Endothelial cell of umbilical vein (primary cell): ENCODE measurements around the gene POLR2C. TPM values are rescaled to one million over a fixed set of nuclear protein-coding genes. Genes with fewer than 3 reads are reported as not detected.

Experiments
- BruUV-seq: library from RNA; stranded (reverse); fragments of 400-500 nt; replicated peaks from 2 replicates; lab custom pipeline; 2021; lab: Mats Ljungman, UMichigan
- CTCF ChIA-PET: fragments of 300-600, 350-600 bp; sonication (Branson Sonifier 250); formaldehyde crosslinking; loops from one replicate; lab custom pipeline; 2021; ENCODE audit warnings: antibody characterized with exemption, inconsistent platforms; lab: Charles Lee
- POLR2A ChIA-PET: fragments of 300-600, 350-600 bp; sonication (Branson Sonifier 250); formaldehyde crosslinking; loops from one replicate; lab custom pipeline; 2021; ENCODE audit warnings: antibody characterized with exemption, inconsistent platforms; lab: Charles Lee
- DNase-seq: peaks from one replicate; pipeline ENCODE4 v3.0.0-alpha.2; 2011; ENCODE audit warnings: low read depth, low spot score
- FAIRE-seq: peaks from 2 replicates; lab custom pipeline; 2011; peaks lifted over from hg19 to GRCh38; lab: Jason Lieb, UNC
- H2AFZ ChIP-seq: 2 replicates; pipeline ENCODE4 v1.6.0; 2012; ENCODE audit warnings: low read depth, low read length, control low read depth, inconsistent platforms
- H3K27ac ChIP-seq: 2 replicates; pipeline ENCODE4 v1.5.1; 2011; ENCODE audit warnings: low read depth, mild to moderate bottlenecking, control low read depth, low read length, moderate library complexity; ENCODE audit not compliant: insufficient read depth
- H3K27me3 ChIP-seq, 2 experiments: 2 replicates each; pipeline versions ENCODE4 v1.6.0 to v1.6.1; 2011; ENCODE audit warnings: low read length in 2 of 2, mixed read lengths in 1 of 2; ENCODE audit not compliant: control insufficient read depth in 2 of 2, insufficient read depth in 2 of 2
- H3K36me3 ChIP-seq, 2 experiments: 2 replicates in 1 of 2; 3 replicates in 1 of 2; pipeline ENCODE4 v1.5.1; 2011; ENCODE audit warnings: low read length in 2 of 2, mild to moderate bottlenecking in 1 of 2, moderate library complexity in 1 of 2; ENCODE audit not compliant: control insufficient read depth in 2 of 2, insufficient read depth in 2 of 2; ENCODE audit errors: extremely low read depth in 1 of 2
- H3K4me1 ChIP-seq: 3 replicates; pipeline ENCODE4 v1.5.1; 2011; ENCODE audit warnings: mild to moderate bottlenecking, low read length; ENCODE audit not compliant: control insufficient read depth, insufficient read depth; ENCODE audit errors: extremely low read depth
- H3K4me2 ChIP-seq: 2 replicates; pipeline ENCODE4 v1.6.1; 2011; ENCODE audit warnings: low read length, control low read depth, mixed read lengths; ENCODE audit not compliant: insufficient read depth
- H3K4me3 ChIP-seq, 3 experiments: fragments of 200-600 bp in 1 of 3; sonication (generic), shearing (Covaris generic) in 1 of 3; replicated peaks in 1 of 3; 2 replicates each; pipeline ENCODE4 v1.5.1; 2011 to 2016; ENCODE audit warnings: control low read depth in 3 of 3, low read length in 3 of 3, mild to moderate bottlenecking in 2 of 3, inconsistent platforms in 1 of 3, low read depth in 1 of 3, moderate library complexity in 1 of 3; ENCODE audit not compliant: insufficient read depth in 1 of 3
- H3K79me2 ChIP-seq: 2 replicates; pipeline ENCODE4 v1.6.0; 2012; ENCODE audit warnings: low read length, inconsistent platforms; ENCODE audit not compliant: control insufficient read depth, insufficient read depth
- H3K9ac ChIP-seq: replicated peaks from 2 replicates; pipeline ENCODE3; 2011; ENCODE audit warnings: low read length, control low read depth; ENCODE audit not compliant: insufficient read depth; ENCODE audit errors: extremely low read depth
- H3K9me1 ChIP-seq: replicated peaks from 3 replicates; pipeline ENCODE4 v1.6.0; 2011; ENCODE audit warnings: mild to moderate bottlenecking, low read length; ENCODE audit not compliant: control insufficient read depth, insufficient read depth; ENCODE audit errors: extremely low read depth
- H3K9me3 ChIP-seq: replicated peaks from 2 replicates; pipeline ENCODE4 v1.5.1; 2012; ENCODE audit warnings: low read length, inconsistent platforms; ENCODE audit not compliant: control insufficient read depth, insufficient read depth
- H4K20me1 ChIP-seq: replicated peaks from 2 replicates; pipeline ENCODE3; 2011; ENCODE audit warnings: mild to moderate bottlenecking, low read length; ENCODE audit not compliant: control insufficient read depth, insufficient read depth; ENCODE audit errors: extremely low read depth
- EZH2 ChIP-seq: IDR thresholded peaks from 2 replicates; pipeline ENCODE4 v1.6.1; 2012; ENCODE audit warnings: borderline replicate concordance, low read depth, mild to moderate bottlenecking, moderate library complexity, low read length, inconsistent platforms; ENCODE audit not compliant: severe bottlenecking
- FOS ChIP-seq: IDR thresholded peaks from 2 replicates; pipeline ENCODE4 v1.6.1; 2011; ENCODE audit warnings: mild to moderate bottlenecking, low read length, moderate library complexity, borderline replicate concordance; ENCODE audit not compliant: insufficient read depth
- GATA2 ChIP-seq: IDR thresholded peaks from 2 replicates; pipeline ENCODE4 v1.7.0; 2011; ENCODE audit warnings: low read depth, mild to moderate bottlenecking, moderate library complexity, mixed read lengths, low read length; ENCODE audit not compliant: insufficient read length, insufficient read depth
- JUN ChIP-seq: IDR thresholded peaks from 2 replicates; pipeline ENCODE4 v1.6.1; 2011; ENCODE audit warnings: borderline replicate concordance, low read depth; ENCODE audit not compliant: insufficient read length, insufficient read depth
- MYC ChIP-seq: IDR thresholded peaks from one replicate; pipeline ENCODE4 v1.6.1; 2011; ENCODE audit warnings: mild to moderate bottlenecking, low read depth, low read length
- POLR2A ChIP-seq: IDR thresholded peaks from 2 replicates; pipeline ENCODE4 v1.6.1; 2012; ENCODE audit warnings: low read depth, mild to moderate bottlenecking, control low read depth, low read length
- POLR2AphosphoS5 ChIP-seq: IDR thresholded peaks from 2 replicates; pipeline ENCODE4 v1.6.1; 2012; ENCODE audit warnings: low read depth, mild to moderate bottlenecking, control low read depth, low read length, moderate library complexity; ENCODE audit not compliant: insufficient read depth
- dilution Hi-C: fragments of 300-500 bp; cut with MboI; formaldehyde crosslinking; loops from one replicate; pipeline ENCODE4 v1.15.0; 2019; ENCODE audit warnings: low sequenced_read_pairs; ENCODE audit not compliant: extremely low pct_ligation_motif_present
- intact Hi-C: fragments of 100-400 bp; cut with micrococcal nuclease; formaldehyde crosslinking; loops from one replicate; pipeline ENCODE4 v1.10.0; 2022
- polyA plus RNA-seq, 4 experiments: library from polyadenylated mRNA; depleted of rRNA in 3 of 4; stranded (reverse) in 3 of 4; unstranded in 1 of 4; fragments of >200 nt; gene quantifications; 2 replicates each; pipeline versions ENCODE4 v1.2.1 to v1.2.3, GENCODE V29; 2011 to 2012; ENCODE audit warnings: missing spikeins in 1 of 4
- total RNA-seq: library from RNA; stranded (reverse); gene quantifications from 2 replicates; pipeline ENCODE4 v1.2.3, GENCODE V29; 2021
- TF ChIP-seq, protein P1 (sequence below), 2 donors: IDR thresholded peaks; 1 replicate in 1 of 2; 2 replicates in 1 of 2; pipeline ENCODE4 v1.5.1; 2011; ENCODE audit warnings: low read length in 2 of 2, mild to moderate bottlenecking in 2 of 2, moderate library complexity in 2 of 2, control low read depth in 1 of 2, inconsistent platforms in 1 of 2, low read depth in 1 of 2; ENCODE audit not compliant: insufficient read depth in 1 of 2; ENCODE audit errors: extremely low read depth in 1 of 2
- TF ChIP-seq, protein P2 (sequence below): IDR thresholded peaks from 2 replicates; pipeline ENCODE4 v1.6.1; 2011; ENCODE audit not compliant: insufficient read depth, insufficient read length

Gene POLR2C
- total and polyA plus RNA-seq, 2 donors (not counting 3 experiments of a cell fraction or from before 2014, with no cell fraction given): 65.2 to 129 TPM

DNA sequence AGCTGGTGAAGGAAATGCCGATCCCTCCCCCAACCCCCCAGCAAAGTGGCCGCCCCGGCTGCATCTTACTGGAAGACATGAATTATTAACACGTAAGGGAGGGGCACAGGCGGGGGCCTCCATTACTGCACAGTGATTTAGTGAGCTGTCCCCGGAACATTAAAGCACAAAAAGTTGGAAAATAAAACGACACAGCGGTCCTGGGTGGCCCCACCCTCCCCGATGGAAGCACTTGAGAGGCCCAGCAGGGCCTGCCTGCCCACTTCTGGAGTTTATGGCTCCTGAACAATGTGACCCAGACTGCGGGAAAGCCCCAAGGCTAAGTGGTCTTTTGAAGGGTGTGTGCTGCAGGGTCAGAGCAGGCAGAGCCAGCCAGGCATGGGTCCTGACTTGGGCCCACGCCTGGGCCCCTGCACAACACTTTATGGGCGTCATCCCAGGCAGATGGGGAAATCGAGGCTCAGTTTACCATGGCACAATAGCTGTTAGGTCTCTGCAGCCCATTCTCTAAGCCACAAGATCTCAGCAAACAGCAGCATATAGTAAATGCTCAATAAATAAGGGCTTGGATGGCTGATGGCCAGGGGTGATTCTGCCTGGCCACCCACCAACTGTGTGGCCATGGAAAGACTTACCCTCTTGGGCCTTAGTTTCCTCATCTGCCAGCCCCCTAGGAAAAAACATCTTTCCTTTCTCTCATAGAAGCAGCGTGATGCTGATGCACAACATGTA lies 51.1 kb downstream of the POLR2C start:
- FAIRE-seq: no peak
- dilution Hi-C loops: no loop called here

More for the DNA sequence above, 51.1 kb downstream of the POLR2C start:
- no peaks in the 10 kb centered on the region for H3K79me2 ChIP-seq
- H4K20me1 ChIP-seq: no peaks in the 10 kb centered on the region
- DNase-seq: no peak
- peaks cover 7% of the 10 kb centered on the region for H3K4me1 ChIP-seq
- TF ChIP-seq POLR2AphosphoS5 (no peak), POLR2A (no peak), JUN (no peak), GATA2 (no peak), FOS (no peak), MYC (no peak), EZH2 (no peak)
- TF ChIP-seq, protein P1, sequence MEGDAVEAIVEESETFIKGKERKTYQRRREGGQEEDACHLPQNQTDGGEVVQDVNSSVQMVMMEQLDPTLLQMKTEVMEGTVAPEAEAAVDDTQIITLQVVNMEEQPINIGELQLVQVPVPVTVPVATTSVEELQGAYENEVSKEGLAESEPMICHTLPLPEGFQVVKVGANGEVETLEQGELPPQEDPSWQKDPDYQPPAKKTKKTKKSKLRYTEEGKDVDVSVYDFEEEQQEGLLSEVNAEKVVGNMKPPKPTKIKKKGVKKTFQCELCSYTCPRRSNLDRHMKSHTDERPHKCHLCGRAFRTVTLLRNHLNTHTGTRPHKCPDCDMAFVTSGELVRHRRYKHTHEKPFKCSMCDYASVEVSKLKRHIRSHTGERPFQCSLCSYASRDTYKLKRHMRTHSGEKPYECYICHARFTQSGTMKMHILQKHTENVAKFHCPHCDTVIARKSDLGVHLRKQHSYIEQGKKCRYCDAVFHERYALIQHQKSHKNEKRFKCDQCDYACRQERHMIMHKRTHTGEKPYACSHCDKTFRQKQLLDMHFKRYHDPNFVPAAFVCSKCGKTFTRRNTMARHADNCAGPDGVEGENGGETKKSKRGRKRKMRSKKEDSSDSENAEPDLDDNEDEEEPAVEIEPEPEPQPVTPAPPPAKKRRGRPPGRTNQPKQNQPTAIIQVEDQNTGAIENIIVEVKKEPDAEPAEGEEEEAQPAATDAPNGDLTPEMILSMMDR (IDR thresholded peaks at IDR 0.05; ENCODE audit: extremely low read depth in 1 of 2, insufficient read depth in 1 of 2, low read depth in 1 of 2, low read length in 2 of 2): no peak
- TF ChIP-seq, protein P2, sequence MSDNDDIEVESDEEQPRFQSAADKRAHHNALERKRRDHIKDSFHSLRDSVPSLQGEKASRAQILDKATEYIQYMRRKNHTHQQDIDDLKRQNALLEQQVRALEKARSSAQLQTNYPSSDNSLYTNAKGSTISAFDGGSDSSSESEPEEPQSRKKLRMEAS: no peak
- no peaks in the 10 kb centered on the region for H3K27me3 ChIP-seq
- H3K9ac ChIP-seq: no peak overlapping the region
- no peak overlapping the region for H3K4me3 ChIP-seq
- H3K27ac ChIP-seq: no peak overlapping the region
- intact Hi-C loops: no loop called here
- no peak overlapping the region for H2AFZ ChIP-seq
- ChIA-PET CTCF (interaction anchor here (1.2 kb wide), 3 partner anchors 37 to 96 kb away, joined by 3 to 4 read pairs (median 3); partner anchors contain the start of gene POLR2C), POLR2A (no interaction called here)
- no peak overlapping the region for H3K4me2 ChIP-seq
- no TSS peak for BruUV-seq
- H3K9me3 ChIP-seq: no peaks in the 10 kb centered on the region
- peaks cover 0 to 4% of the 10 kb centered on the region in 2 experiments for H3K36me3 ChIP-seq
- H3K9me1 ChIP-seq: no peaks in the 10 kb centered on the region
